OCI-LY1 (cell line): ENCODE results near the gene ABLIM3.

Source experiments
- H2AFZ ChIP-seq: fragments of 200-600 bp; sonication (generic), shearing (Covaris generic); 2 replicates; pipeline ENCODE4 v1.6.0; 2014; ENCODE audit warnings: antibody characterized with exemption, mild to moderate bottlenecking, low read length
- H3F3A ChIP-seq: fragments of 200-600 bp; sonication (generic), shearing (Covaris generic); 2 replicates; pipeline ENCODE4 v1.6.0; 2014; ENCODE audit warnings: mild to moderate bottlenecking, antibody characterized with exemption, low read length, moderate library complexity; ENCODE audit not compliant: insufficient read depth
- H3K27ac ChIP-seq: fragments of 200-600 bp; sonication (generic); 2 replicates; pipeline ENCODE4 v1.5.1; 2014; ENCODE audit warnings: low read length, mixed run types, mild to moderate bottlenecking, low read depth; ENCODE audit not compliant: poor library complexity, severe bottlenecking
- H3K27me3 ChIP-seq: fragments of 200-600 bp; sonication (generic); 2 replicates; pipeline ENCODE4 v1.6.0; 2014; ENCODE audit warnings: antibody characterized with exemption, mild to moderate bottlenecking, low read length, moderate library complexity; ENCODE audit not compliant: insufficient read depth
- H3K36me3 ChIP-seq: fragments of 200-600 bp; sonication (generic); 2 replicates; pipeline ENCODE4 v1.6.1; 2014; ENCODE audit warnings: mild to moderate bottlenecking, antibody characterized with exemption, low read length, moderate library complexity, mixed read lengths; ENCODE audit not compliant: insufficient read depth
- H3K4me1 ChIP-seq: fragments of 200-600 bp; sonication (generic); 2 replicates; pipeline ENCODE4 v1.5.1; 2014; ENCODE audit warnings: mild to moderate bottlenecking, low read length, moderate library complexity; ENCODE audit not compliant: insufficient read depth, severe bottlenecking
- H3K4me2 ChIP-seq: fragments of 200-600 bp; sonication (generic), shearing (Covaris generic); 2 replicates; pipeline ENCODE4 v1.6.1; 2014; ENCODE audit warnings: low read length
- H3K4me3 ChIP-seq: fragments of 200-600 bp; sonication (generic); 2 replicates; pipeline ENCODE4 v1.5.1; 2014; ENCODE audit warnings: low read length, low read depth, mild to moderate bottlenecking, mixed read lengths; ENCODE audit not compliant: poor library complexity, severe bottlenecking
- H3K79me2 ChIP-seq: fragments of 200-600 bp; shearing (Covaris generic); 2 replicates; pipeline ENCODE4 v1.6.1; 2016; ENCODE audit warnings: mixed run types, low read length, mixed read lengths; ENCODE audit not compliant: insufficient read depth
- H3K9ac ChIP-seq: fragments of 200-600 bp; sonication (generic), shearing (Covaris generic); 2 replicates; pipeline ENCODE4 v1.6.1; 2014; ENCODE audit warnings: mild to moderate bottlenecking, low read length, mixed read lengths
- H3K9me2 ChIP-seq: fragments of 200-600 bp; sonication (generic), shearing (Covaris generic); 2 replicates; pipeline ENCODE4 v1.6.1; 2014; ENCODE audit warnings: low read depth, mild to moderate bottlenecking, low read length, mixed read lengths
- H3K9me3 ChIP-seq: fragments of 200-600 bp; shearing (Covaris generic); 2 replicates; pipeline ENCODE4 v1.6.1; 2014; ENCODE audit warnings: low read length, mixed read lengths
- H4K20me1 ChIP-seq: fragments of 200-600 bp; sonication (generic), shearing (Covaris generic); 2 replicates; pipeline ENCODE4 v1.6.0; 2016; ENCODE audit warnings: mild to moderate bottlenecking, low read length; ENCODE audit not compliant: insufficient read depth
- CTCF ChIP-seq: fragments of 200-600 bp; sonication (generic), shearing (Covaris generic); IDR thresholded peaks from 2 replicates; pipeline ENCODE4 v1.5.1; 2017; ENCODE audit warnings: mild to moderate bottlenecking, antibody characterized with exemption, low read length, moderate library complexity, mixed read lengths
- EZH2 ChIP-seq: fragments of 200-600 bp; sonication (generic), shearing (Covaris generic); IDR thresholded peaks from 2 replicates; pipeline ENCODE4 v1.8.0; 2017; ENCODE audit warnings: borderline replicate concordance, mixed run types, mild to moderate bottlenecking, antibody characterized with exemption, low read length, moderate library complexity, mixed read lengths

Gene ABLIM3

GRCh38 chr5:149242339-149242738, 101.0 kb downstream of the ABLIM3 start:
- H3K9ac ChIP-seq = no peak overlapping the region
- peaks cover 7% of the 10 kb centered on the region for H3K4me1 ChIP-seq
- no peak overlapping the region for H3K4me3 ChIP-seq
- TF ChIP-seq CTCF (no peak), EZH2 (no peak)
- no peak overlapping the region for H2AFZ ChIP-seq
- no peaks in the 10 kb centered on the region for H3K9me2 ChIP-seq
- no peaks in the 10 kb centered on the region for H3K36me3 ChIP-seq
- no peaks in the 10 kb centered on the region for H4K20me1 ChIP-seq
- no peak overlapping the region for H3K4me2 ChIP-seq
- no peaks in the 10 kb centered on the region; the same call in 1 of the 2 replicates for H3K27me3 ChIP-seq
- H3K79me2 ChIP-seq = no peaks in the 10 kb centered on the region
- H3K27ac ChIP-seq = no peak overlapping the region
- no peaks in the 10 kb centered on the region for H3K9me3 ChIP-seq
- no peaks in the 10 kb centered on the region for H3F3A ChIP-seq

- Histone ChIP-seq H2AFZ (no peak overlapping the region), H4K20me1 (no peaks in the 10 kb centered on the region), H3K4me2 (no peak overlapping the region), H3K27me3 (no peaks in the 10 kb centered on the region; the same call in 1 of the 2 replicates), H3K9me3 (no peaks in the 10 kb centered on the region), H3K79me2 (no peaks in the 10 kb centered on the region), H3F3A (no peaks in the 10 kb centered on the region), H3K27ac (no peak overlapping the region), H3K4me3 (no peak overlapping the region), H3K9me2 (no peaks in the 10 kb centered on the region), H3K9ac (no peak overlapping the region), H3K36me3 (no peaks in the 10 kb centered on the region), H3K4me1 (no peaks in the 10 kb centered on the region)
- TF ChIP-seq EZH2 (no peak), CTCF (no peak)
Measured at GRCh38 chr5:149246906-149247305, 105.6 kb downstream of the ABLIM3 start.

- no peaks in the 10 kb centered on the region for H3F3A ChIP-seq
- no peaks in the 10 kb centered on the region for H4K20me1 ChIP-seq
- H3K9me2 ChIP-seq = no peaks in the 10 kb centered on the region
- H3K27me3 ChIP-seq = no peaks in the 10 kb centered on the region; the same call in 1 of the 2 replicates
- no peak for TF ChIP-seq CTCF
- no peaks in the 10 kb centered on the region for H3K9me3 ChIP-seq
- H3K27ac ChIP-seq = no peak overlapping the region
- H3K4me1 ChIP-seq = no peaks in the 10 kb centered on the region
- no peak overlapping the region for H2AFZ ChIP-seq
- H3K4me2 ChIP-seq = no peak overlapping the region
- no peaks in the 10 kb centered on the region for H3K79me2 ChIP-seq
- H3K9ac ChIP-seq = no peak overlapping the region
- H3K4me3 ChIP-seq = no peak overlapping the region
- H3K36me3 ChIP-seq = no peaks in the 10 kb centered on the region
Measured at GRCh38 chr5:149247726-149248125, 106.4 kb downstream of the ABLIM3 start.
